GM12878 (cell line): Measurements from ENCODE around the gene CYBB. TPM values are rescaled to one million over a fixed set of nuclear protein-coding genes. Genes with fewer than 3 reads are reported as not detected.

ENCODE experiments used
- ATAC-seq: fragments of 200-7000 bp; cut with Tn5 transposase; 3 replicates; pipeline ENCODE4 v1.9.1; 2020; ENCODE audit warnings: mild to moderate bottlenecking, moderate library complexity
- BruUV-seq: library from RNA; stranded (reverse); fragments of 400-500 nt; replicated peaks from 2 replicates; lab custom pipeline; 2021; lab: Mats Ljungman, UMichigan
- CTCF ChIA-PET: fragments of 300-600 bp; sonication (Branson Sonifier 250); formaldehyde crosslinking; extraction: SDS; loops from one replicate; lab custom pipeline; 2021; ENCODE audit warnings: inconsistent platforms; lab: Yijun Ruan, JAX
- POLR2A ChIA-PET: fragments of 350-600 bp; formaldehyde crosslinking; extraction: SDS; loops from one replicate; lab custom pipeline; 2021; ENCODE audit warnings: inconsistent platforms; lab: Charles Lee
- RAD21 ChIA-PET: fragments of 300-600 bp; sonication (Branson Sonifier 250); formaldehyde crosslinking; loops from one replicate; lab custom pipeline; 2023; ENCODE audit warnings: antibody characterized with exemption; ENCODE audit not compliant: unreplicated experiment; lab: Charles Lee
- SMC1A ChIA-PET: fragments of 300-600 bp; sonication (Branson Sonifier 250); formaldehyde crosslinking; loops from one replicate; lab custom pipeline; 2023; ENCODE audit not compliant: unreplicated experiment, uncharacterized antibody; lab: Charles Lee
- DNase-seq: peaks from one replicate; pipeline ENCODE4 v3.0.0-alpha.2; 2011; ENCODE audit warnings: low read depth, low spot score
- FAIRE-seq: peaks from 3 replicates; lab custom pipeline; 2011; peaks lifted over from hg19 to GRCh38; lab: Jason Lieb, UNC
- H2AFZ ChIP-seq: 2 replicates; pipeline ENCODE4 v1.6.0; 2011; ENCODE audit warnings: low read depth, low read length, control low read depth; ENCODE audit not compliant: control insufficient read depth
- H3K27ac ChIP-seq: 2 replicates; pipeline ENCODE4 v1.5.1; 2011; ENCODE audit warnings: control low read depth; ENCODE audit not compliant: control insufficient read depth, insufficient read depth
- H3K27me3 ChIP-seq, 2 experiments: replicated peaks in 1 of 2; 2 replicates each; pipeline versions ENCODE4 v1.6.0 to v1.6.1; 2011; ENCODE audit warnings: low read length in 1 of 2; ENCODE audit not compliant: control insufficient read depth in 2 of 2, insufficient read depth in 2 of 2
- H3K36me3 ChIP-seq, 2 experiments: 2 replicates each; pipeline ENCODE4 v1.5.1; 2011; ENCODE audit warnings: low read length in 1 of 2; ENCODE audit not compliant: control insufficient read depth in 2 of 2, insufficient read depth in 2 of 2
- H3K4me1 ChIP-seq: 2 replicates; pipeline ENCODE4 v1.6.1; 2011; ENCODE audit warnings: mild to moderate bottlenecking, low read length, moderate library complexity, mixed read lengths; ENCODE audit not compliant: control insufficient read depth, insufficient read depth
- H3K4me2 ChIP-seq: 2 replicates; pipeline ENCODE4 v1.6.0; 2011; ENCODE audit warnings: control low read depth; ENCODE audit not compliant: control insufficient read depth, insufficient read depth
- H3K4me3 ChIP-seq: fragments of 200-600 bp; sonication (generic); 2 replicates; pipeline ENCODE4 v1.5.1; 2016
- H3K79me2 ChIP-seq: 2 replicates; pipeline ENCODE4 v1.6.0; 2011; ENCODE audit warnings: low read length; ENCODE audit not compliant: control insufficient read depth, insufficient read depth
- H3K9ac ChIP-seq: 2 replicates; pipeline ENCODE4 v1.8.0; 2011; ENCODE audit warnings: low read length, control low read depth, mixed read lengths; ENCODE audit not compliant: control insufficient read depth, insufficient read depth
- H3K9me3 ChIP-seq: replicated peaks from 3 replicates; pipeline ENCODE4 v1.5.1; 2011; ENCODE audit warnings: mild to moderate bottlenecking, low read length; ENCODE audit not compliant: control insufficient read depth, insufficient read depth
- H4K20me1 ChIP-seq: 2 replicates; pipeline ENCODE4 v1.6.0; 2011; ENCODE audit not compliant: control insufficient read depth, insufficient read depth
- ATF3 ChIP-seq: IDR thresholded peaks from 2 replicates; pipeline ENCODE4 v1.6.1; 2011; ENCODE audit warnings: low read depth, mild to moderate bottlenecking, low read length, moderate library complexity, borderline replicate concordance; ENCODE audit errors: extremely low read depth
- NFXL1 ChIP-seq: fragments of 450-650 bp; IDR thresholded peaks from 2 replicates; pipeline ENCODE4 v1.6.1; 2017; ENCODE audit warnings: antibody characterized with exemption, mild to moderate bottlenecking, borderline replicate concordance
- SPI1 ChIP-seq: IDR thresholded peaks from 2 replicates; pipeline ENCODE4 v1.6.1; 2011; ENCODE audit warnings: low read depth, mild to moderate bottlenecking, low read length, moderate library complexity, borderline replicate concordance; ENCODE audit not compliant: insufficient read depth
- SRF ChIP-seq, 2 experiments: IDR thresholded peaks; 2 replicates each; pipeline ENCODE4 v1.6.1; 2011; ENCODE audit warnings: low read depth in 2 of 2, low read length in 2 of 2, mild to moderate bottlenecking in 1 of 2, moderate library complexity in 1 of 2
- STAT1 ChIP-seq: fragments of 450-650 bp; conservative IDR thresholded peaks from 2 replicates; pipeline ENCODE4 v1.6.1; 2014; ENCODE audit warnings: antibody characterized with exemption, mild to moderate bottlenecking
- ZNF274 ChIP-seq: IDR thresholded peaks from one replicate; pipeline ENCODE4 v1.8.0; 2011; ENCODE audit not compliant: insufficient read length, insufficient read depth
- in situ Hi-C: fragments of 300-500 bp; cut with MboI; formaldehyde crosslinking; loops from 9 replicates; pipeline ENCODE4 v1.14.3; 2018; ENCODE audit warnings: mixed read lengths
- intact Hi-C: fragments of 100-400 bp; cut with micrococcal nuclease; formaldehyde crosslinking; loops from one replicate; pipeline ENCODE4 v1.14.2; 2022; ENCODE audit not compliant: unreplicated experiment
- polyA plus RNA-seq, 11 experiments: library from polyadenylated mRNA; depleted of rRNA in 4 of 11; unstranded in 6 of 11; stranded (reverse) in 5 of 11; fragments of >200 nt; fragmentation: Nextera tagmentation in 4 of 11; fragmentation: Illumina TruSeq in 1 of 11; extraction: Ambion mirVana in 4 of 11; extraction: Trizol in 1 of 11; gene quantifications; 1 replicate in 1 of 11; 2 replicates in 10 of 11; pipeline versions ENCODE4 v1.2.1 to v1.2.3, GENCODE V29; 2011 to 2016; ENCODE audit warnings: inconsistent platforms in 2 of 11, missing spikeins in 2 of 11, low read depth in 1 of 11
- total RNA-seq, 4 experiments: library from RNA; depleted of rRNA in 3 of 4; stranded (reverse); fragments of >200 nt in 3 of 4; fragmentation: Illumina TruSeq in 1 of 4; extraction: Trizol in 1 of 4; gene quantifications; 2 replicates each; pipeline versions ENCODE4 v1.2.1 to v1.2.3, GENCODE V29; 2013 to 2021

The CYBB gene
- total and polyA plus RNA-seq, 10 of the 15 experiments (the other 5 are each of a cell fraction or from before 2014, with no cell fraction given) = 6.2 to 73.9 (median 24.8) TPM

GRCh38 chrX:37752281-37752680 lies 27.6 kb upstream of the CYBB start (continued):
- TF ChIP-seq NFXL1 (no peak), ATF3 (no peak)

GRCh38 chrX:37752936-37753335 lies 26.9 kb upstream of the CYBB start:
- H3K9ac ChIP-seq = no peak overlapping the region
- POLR2A ChIA-PET = interaction anchor here (0.6 to 1.6 kb wide), 2 partner anchors 33 to 67 kb away, joined by 5 to 7 read pairs; no protein-coding TSS in a partner anchor
- no peaks in the 10 kb centered on the region for H3K36me3 ChIP-seq
- RAD21 ChIA-PET = interaction anchor here (0.9 to 1.4 kb wide), 4 partner anchors 9 to 72 kb away, joined by 3 to 7 read pairs (median 4); no protein-coding TSS in a partner anchor
- H3K27ac ChIP-seq = no peak overlapping the region
- H3K9me3 ChIP-seq = no peaks in the 10 kb centered on the region
- no peak overlapping the region for H3K4me2 ChIP-seq
- no peak overlapping the region for H2AFZ ChIP-seq
- no peak for TF ChIP-seq STAT1
- TF ChIP-seq SPI1 = 0 out of 2 replicates have a peak, but pooled peaks have one; percentile 1
- peak in 1 of 2 experiments; percentile 14; a peak in 2 of 4 replicates for TF ChIP-seq SRF (IDR thresholded peaks at IDR 0.05; ENCODE audit: low read depth in 2 of 2, low read length in 2 of 2)
- no peak for TF ChIP-seq ZNF274
- DNase-seq = no peak
- CTCF ChIA-PET = interaction anchor here (0.8 to 6.1 kb wide), 5 partner anchors 8 to 72 kb away, joined by 3 to 43 read pairs (median 9); partner anchors contain the start of gene CYBB
- ATAC-seq = no peak
- peaks cover 27% of the 10 kb centered on the region for H3K4me1 ChIP-seq
- in situ Hi-C loops (no loop called here), intact Hi-C loops (no loop called here)
- no peaks in the 10 kb centered on the region for H3K27me3 ChIP-seq
- SMC1A ChIA-PET = interaction anchor here (1.0 to 4.6 kb wide), 9 partner anchors 11 to 89 kb away, joined by 3 to 72 read pairs (median 7); partner anchors contain the start of gene CYBB
- no TSS peak for BruUV-seq
- no peaks in the 10 kb centered on the region for H4K20me1 ChIP-seq
- no peaks in the 10 kb centered on the region for H3K79me2 ChIP-seq
- no peak for FAIRE-seq
- H3K4me3 ChIP-seq = no peak overlapping the region
